ENCODE results near the gene KCNN1.
"Not testable (repeated sequence)": the region's sequence is repeated elsewhere in the genome, so short reads cannot be mapped to it uniquely, and the experiment has no call there.

Gene KCNN1

DNA sequence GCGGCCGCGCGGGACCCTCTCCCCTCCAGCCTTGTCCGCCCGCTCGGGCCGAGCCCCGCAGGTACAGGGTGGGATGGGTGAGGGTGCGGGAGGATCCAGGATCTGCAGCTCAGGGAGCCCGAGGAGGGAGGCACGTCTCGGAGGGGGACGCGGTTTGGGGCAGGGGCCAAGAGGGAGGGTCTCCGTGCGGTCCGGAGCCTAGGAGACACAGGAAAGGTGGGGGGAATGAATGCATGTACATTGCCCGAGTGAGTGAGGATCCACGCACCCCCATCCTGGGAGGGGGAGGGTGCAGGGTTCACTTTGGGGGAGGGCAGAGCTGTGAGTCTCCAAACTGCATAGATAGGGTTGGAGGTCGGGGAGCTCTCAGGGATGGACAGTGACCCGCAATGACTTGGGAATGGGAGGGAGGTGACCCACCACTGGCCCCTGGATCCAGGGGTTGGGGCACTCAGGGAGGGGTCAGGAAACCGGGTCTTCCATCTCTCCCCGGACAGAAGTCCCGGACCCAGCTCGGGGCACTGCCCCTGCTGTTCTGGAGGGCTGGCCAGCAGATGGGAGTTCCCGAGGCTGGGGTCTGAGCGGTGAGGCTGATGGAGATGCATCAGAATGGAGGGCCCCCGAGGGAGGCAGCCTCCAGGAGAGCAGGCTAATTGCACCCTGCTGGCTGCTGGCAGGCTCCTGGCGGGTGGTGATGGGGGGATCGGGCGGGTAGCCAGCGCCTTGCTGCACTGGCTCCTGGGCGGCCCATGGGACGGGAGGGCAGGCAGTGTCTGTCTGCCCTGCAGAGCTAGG lies 547 bp downstream of the KCNN1 start:
- Mint-ChIP-seq H3K9me3 (no peaks in the 10 kb centered on the region), H3K27ac (no peak overlapping the region), H3K36me3 (ENCODE audit: insufficient read depth) (no peaks in the 10 kb centered on the region), H3K27me3 (peaks cover 45 to 69% of the 10 kb centered on the region in 2 donors), H3K4me1 (ENCODE audit: low read depth in 2 of 2) (peaks cover 4 to 11% of the 10 kb centered on the region in 2 donors), H3K4me3 (peak overlapping the region; percentile 35 to 53)
- DNase-seq (no peak), ATAC-seq (replicated peaks) (no peak)

DNA sequence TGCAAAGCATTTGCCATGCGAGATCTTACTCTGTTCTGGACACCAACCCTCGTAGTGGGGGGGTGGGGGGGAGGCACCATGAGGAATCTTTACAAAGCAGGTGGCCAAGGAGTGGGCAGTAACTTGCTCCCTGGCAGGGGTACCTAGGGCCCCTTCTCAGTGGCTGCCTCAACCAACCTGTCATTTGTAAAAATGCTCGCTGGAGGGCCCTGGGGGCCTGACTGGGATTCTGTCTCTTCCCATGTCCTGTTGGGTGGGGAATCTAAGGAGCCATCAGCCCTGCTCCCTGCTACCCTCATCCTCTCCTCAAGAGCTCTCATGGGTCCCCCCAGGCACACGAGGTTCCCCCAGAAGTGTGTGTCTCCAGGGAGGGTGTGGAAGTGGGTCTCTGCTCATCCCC lies 1.5 kb downstream of the KCNN1 start:
- ATAC-seq (replicated peaks) (no peak), DNase-seq (no peak)
- no peak overlapping the region for H3K4me3 Mint-ChIP-seq
- H3K27me3 Mint-ChIP-seq, result peaks cover 44 to 64% of the 10 kb centered on the region in 2 donors
- H3K36me3 Mint-ChIP-seq (ENCODE audit: insufficient read depth), result no peaks in the 10 kb centered on the region
- no peak overlapping the region for H3K27ac Mint-ChIP-seq
- peaks cover 4 to 11% of the 10 kb centered on the region in 2 donors for H3K4me1 Mint-ChIP-seq (ENCODE audit: low read depth in 2 of 2)
- no peaks in the 10 kb centered on the region for H3K9me3 Mint-ChIP-seq

DNA sequence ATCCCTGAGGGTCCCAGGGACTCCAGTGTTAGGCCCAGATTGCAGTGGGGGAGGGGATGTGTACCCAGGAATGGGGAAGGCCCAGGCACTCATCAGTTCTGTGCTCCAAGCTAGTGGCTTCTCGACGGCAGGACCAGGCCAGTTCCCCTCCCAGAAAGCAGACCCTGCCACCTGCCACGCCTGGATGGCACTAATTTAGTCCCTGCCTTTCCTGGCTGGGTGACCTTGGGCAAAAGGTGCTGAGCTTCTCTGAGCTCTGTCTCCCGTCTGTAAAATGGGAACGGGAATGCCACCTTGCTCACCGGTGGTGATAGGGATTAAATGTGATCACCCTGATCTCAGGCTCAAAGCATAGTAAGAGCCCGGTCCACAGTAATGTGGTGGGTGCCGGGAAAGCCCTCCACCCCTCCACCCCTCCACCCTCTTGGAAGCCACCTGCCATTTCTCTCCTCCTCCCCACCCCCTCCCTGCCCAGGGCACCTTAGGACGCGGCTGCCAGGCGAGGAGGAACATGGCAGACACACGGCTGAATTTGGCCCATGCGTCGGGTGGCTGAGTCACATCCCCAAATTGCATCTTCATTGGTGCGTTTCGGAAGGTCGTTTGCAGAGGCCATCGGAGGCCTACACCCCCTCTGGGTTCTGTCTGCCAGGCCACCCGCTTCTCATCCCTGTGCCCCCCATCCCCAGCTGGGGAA lies 2.3 kb downstream of the KCNN1 start:
- H3K36me3 Mint-ChIP-seq (ENCODE audit: insufficient read depth), result no peaks in the 10 kb centered on the region
- peaks cover 4 to 11% of the 10 kb centered on the region in 2 donors for H3K4me1 Mint-ChIP-seq (ENCODE audit: low read depth in 2 of 2)
- ATAC-seq (replicated peaks) (no peak), DNase-seq (no peak)
- no peak overlapping the region for H3K4me3 Mint-ChIP-seq
- H3K27me3 Mint-ChIP-seq, result peaks cover 35 to 56% of the 10 kb centered on the region in 2 donors
- H3K27ac Mint-ChIP-seq, result no peak overlapping the region
- no peaks in the 10 kb centered on the region for H3K9me3 Mint-ChIP-seq

DNA sequence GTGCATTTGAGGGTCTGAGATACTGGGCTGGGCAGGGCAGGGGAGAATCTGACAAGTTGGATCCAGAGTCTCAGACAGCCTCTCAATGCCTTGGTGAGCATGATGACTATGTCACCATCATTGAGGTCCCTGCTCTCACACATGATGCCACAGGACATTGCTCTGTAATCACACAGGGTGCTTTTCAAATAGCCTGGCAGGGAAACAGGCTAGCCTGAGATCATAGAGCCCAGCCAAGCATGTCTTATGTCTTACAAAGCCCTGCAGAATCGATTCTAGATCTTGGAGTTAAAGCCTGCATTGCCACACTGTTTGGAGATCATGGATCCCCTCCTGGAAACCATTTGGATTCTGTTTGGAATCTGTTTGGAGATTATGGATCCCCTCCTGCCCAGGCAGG lies 5.3 kb downstream of the KCNN1 start:
- Mint-ChIP-seq H3K36me3 (ENCODE audit: insufficient read depth) (no peaks in the 10 kb centered on the region), H3K27ac (no peak overlapping the region), H3K9me3 (no peaks in the 10 kb centered on the region), H3K4me3 (no peak overlapping the region), H3K27me3 (peaks cover 7 to 38% of the 10 kb centered on the region in 2 donors), H3K4me1 (ENCODE audit: low read depth in 2 of 2) (peaks cover 3% of the 10 kb centered on the region in 2 donors)
- DNase-seq, result no peak
- ATAC-seq (replicated peaks), result no peak

DNA sequence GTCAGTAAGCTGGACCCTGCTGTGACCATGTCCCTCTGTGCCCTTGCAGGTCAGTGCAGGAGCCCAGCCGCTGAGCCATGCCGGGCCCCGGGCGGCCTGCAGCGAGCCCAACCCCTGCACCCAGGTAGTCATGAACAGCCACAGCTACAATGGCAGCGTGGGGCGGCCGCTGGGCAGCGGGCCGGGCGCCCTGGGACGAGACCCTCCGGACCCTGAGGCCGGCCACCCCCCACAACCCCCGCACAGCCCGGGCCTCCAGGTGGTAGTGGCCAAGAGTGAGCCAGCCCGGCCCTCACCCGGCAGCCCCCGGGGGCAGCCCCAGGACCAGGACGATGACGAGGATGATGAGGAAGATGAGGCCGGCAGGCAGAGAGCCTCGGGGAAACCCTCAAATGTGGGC lies 6.9 kb downstream of the KCNN1 start:
- H3K27ac Mint-ChIP-seq, result no peak overlapping the region
- no peaks in the 10 kb centered on the region for H3K9me3 Mint-ChIP-seq
- H3K36me3 Mint-ChIP-seq (ENCODE audit: insufficient read depth), result no peaks in the 10 kb centered on the region
- no peaks in the 10 kb centered on the region for H3K4me1 Mint-ChIP-seq (ENCODE audit: low read depth in 2 of 2)
- ATAC-seq (replicated peaks) (no peak), DNase-seq (no peak)
- no peak overlapping the region for H3K4me3 Mint-ChIP-seq
- H3K27me3 Mint-ChIP-seq, result peaks cover 0 to 30% of the 10 kb centered on the region in 2 donors

DNA sequence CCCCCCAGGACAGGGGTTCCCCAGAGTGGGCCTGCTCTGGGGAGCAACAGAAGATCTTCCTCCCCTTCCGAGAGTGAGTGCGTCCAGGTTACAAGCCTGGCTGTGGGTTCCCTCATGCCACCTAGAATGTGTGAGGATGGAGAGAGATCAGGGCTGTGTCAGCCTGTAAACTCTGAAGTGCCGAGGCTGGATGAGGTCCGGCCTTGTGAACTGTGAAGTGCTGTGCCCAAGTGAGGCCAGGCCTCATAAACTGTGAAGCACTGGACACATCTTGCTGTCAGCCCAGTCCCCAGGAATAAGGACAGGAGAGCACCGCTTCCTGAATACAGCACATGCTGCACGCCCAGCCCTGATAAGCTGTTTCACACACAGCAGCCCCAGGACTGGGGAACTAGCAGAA lies 7.6 kb downstream of the KCNN1 start:
- no peak overlapping the region for H3K27ac Mint-ChIP-seq
- H3K36me3 Mint-ChIP-seq (ENCODE audit: insufficient read depth), result no peaks in the 10 kb centered on the region
- no peaks in the 10 kb centered on the region for H3K9me3 Mint-ChIP-seq
- H3K4me1 Mint-ChIP-seq (ENCODE audit: low read depth in 2 of 2), result no peaks in the 10 kb centered on the region
- H3K27me3 Mint-ChIP-seq, result peaks cover 0 to 23% of the 10 kb centered on the region in 2 donors
- H3K4me3 Mint-ChIP-seq, result no peak overlapping the region
- DNase-seq (no peak), ATAC-seq (replicated peaks) (no peak)

DNA sequence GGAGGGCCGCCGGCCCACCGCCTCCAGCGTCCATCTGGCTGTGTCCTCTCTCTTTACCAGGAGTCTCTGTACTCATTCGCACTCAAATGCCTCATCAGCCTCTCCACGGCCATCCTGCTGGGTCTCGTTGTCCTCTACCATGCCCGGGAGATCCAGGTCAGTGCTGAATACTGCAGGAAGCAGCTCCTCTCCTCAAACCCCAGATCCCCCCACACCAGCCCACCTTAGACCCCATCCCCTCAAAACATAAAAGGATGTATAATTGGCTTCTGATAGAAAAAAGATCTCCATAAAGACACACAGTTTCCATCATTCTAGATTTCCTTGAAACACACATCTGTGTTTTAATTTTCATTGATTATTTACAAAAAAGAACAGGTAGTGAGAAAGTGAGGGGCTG lies 8.1 kb downstream of the KCNN1 start:
- ATAC-seq (replicated peaks) (no peak), DNase-seq (no peak)
- no peak overlapping the region for H3K27ac Mint-ChIP-seq
- no peaks in the 10 kb centered on the region for H3K9me3 Mint-ChIP-seq
- H3K36me3 Mint-ChIP-seq (ENCODE audit: insufficient read depth), result no peaks in the 10 kb centered on the region
- H3K4me1 Mint-ChIP-seq (ENCODE audit: low read depth in 2 of 2), result no peaks in the 10 kb centered on the region
- H3K27me3 Mint-ChIP-seq, result peaks cover 0 to 24% of the 10 kb centered on the region in 2 donors
- H3K4me3 Mint-ChIP-seq, result no peak overlapping the region

DNA sequence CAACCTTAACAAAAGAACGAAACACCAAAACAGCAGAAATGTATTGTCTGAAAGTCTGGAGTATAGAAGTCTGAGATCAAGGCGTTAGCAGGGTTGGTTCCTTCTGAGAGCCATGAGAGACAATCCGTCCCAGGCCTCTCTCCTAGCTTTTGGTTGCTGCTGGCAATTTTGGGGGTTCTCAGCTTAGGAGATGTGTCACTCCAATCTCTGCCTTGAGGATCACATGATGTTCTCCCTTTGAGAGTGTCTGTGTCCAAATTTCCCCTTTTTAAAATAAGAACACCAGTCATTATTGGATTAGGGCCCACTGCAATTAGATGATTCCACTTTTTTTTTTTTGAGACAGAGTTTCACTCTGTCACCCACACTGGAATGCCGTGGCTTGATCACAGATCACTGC lies 10.1 kb downstream of the KCNN1 start:
- no peak for DNase-seq
- no peak for ATAC-seq (replicated peaks)
- no peaks in the 10 kb centered on the region for H3K4me1 Mint-ChIP-seq (ENCODE audit: low read depth in 2 of 2)
- H3K36me3 Mint-ChIP-seq (ENCODE audit: insufficient read depth), result no peaks in the 10 kb centered on the region
- no peak overlapping the region for H3K4me3 Mint-ChIP-seq
- H3K9me3 Mint-ChIP-seq, result no peaks in the 10 kb centered on the region
- no peak overlapping the region for H3K27ac Mint-ChIP-seq
- peaks cover 12 to 42% of the 10 kb centered on the region in 2 donors for H3K27me3 Mint-ChIP-seq

DNA sequence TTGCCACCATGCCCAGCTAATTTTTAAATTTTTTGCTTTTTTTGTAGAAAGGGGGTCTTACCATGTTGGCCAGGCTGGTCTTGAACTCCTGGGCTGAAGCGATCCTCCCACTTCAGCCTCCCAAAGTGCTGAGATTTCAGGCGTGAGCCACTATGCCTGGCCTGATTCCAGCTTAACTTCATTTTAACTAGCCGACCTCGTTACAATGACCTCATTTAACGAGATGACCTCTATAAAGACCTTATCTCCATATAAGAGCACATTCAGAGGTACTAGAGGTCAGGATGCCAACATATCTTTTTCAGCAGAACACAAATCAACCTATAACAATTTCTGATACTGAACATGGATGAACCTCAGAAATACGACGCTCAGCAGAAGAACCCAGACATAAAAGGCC lies 10.6 kb downstream of the KCNN1 start:
- H3K9me3 Mint-ChIP-seq, result no peaks in the 10 kb centered on the region
- H3K27ac Mint-ChIP-seq, result no peak overlapping the region
- ATAC-seq (replicated peaks), result no peak
- no peaks in the 10 kb centered on the region for H3K36me3 Mint-ChIP-seq (ENCODE audit: insufficient read depth)
- peaks cover 15 to 47% of the 10 kb centered on the region in 2 donors for H3K27me3 Mint-ChIP-seq
- H3K4me3 Mint-ChIP-seq, result no peak overlapping the region
- H3K4me1 Mint-ChIP-seq (ENCODE audit: low read depth in 2 of 2), result no peaks in the 10 kb centered on the region
- DNase-seq, result no peak

DNA sequence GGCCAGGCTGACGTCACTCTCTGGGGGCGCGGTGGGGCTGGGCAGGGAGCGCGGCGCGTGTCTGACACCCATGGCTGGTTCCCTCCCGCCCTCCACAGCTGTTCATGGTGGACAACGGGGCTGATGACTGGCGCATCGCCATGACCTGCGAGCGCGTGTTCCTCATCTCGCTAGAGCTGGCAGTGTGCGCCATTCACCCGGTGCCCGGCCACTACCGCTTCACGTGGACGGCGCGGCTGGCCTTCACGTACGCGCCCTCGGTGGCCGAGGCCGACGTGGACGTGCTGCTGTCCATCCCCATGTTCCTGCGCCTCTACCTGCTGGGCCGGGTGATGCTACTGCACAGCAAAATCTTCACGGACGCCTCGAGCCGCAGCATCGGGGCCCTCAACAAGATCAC lies 14.7 kb downstream of the KCNN1 start:
- Mint-ChIP-seq H3K4me3 (no peak overlapping the region), H3K9me3 (no peaks in the 10 kb centered on the region), H3K36me3 (ENCODE audit: insufficient read depth) (peaks cover 4% of the 10 kb centered on the region), H3K27me3 (peaks cover 33 to 56% of the 10 kb centered on the region in 2 donors), H3K4me1 (ENCODE audit: low read depth in 2 of 2) (peaks cover 0 to 2% of the 10 kb centered on the region in 2 donors), H3K27ac (no peak overlapping the region)
- ATAC-seq (replicated peaks), result no peak
- DNase-seq, result no peak

DNA sequence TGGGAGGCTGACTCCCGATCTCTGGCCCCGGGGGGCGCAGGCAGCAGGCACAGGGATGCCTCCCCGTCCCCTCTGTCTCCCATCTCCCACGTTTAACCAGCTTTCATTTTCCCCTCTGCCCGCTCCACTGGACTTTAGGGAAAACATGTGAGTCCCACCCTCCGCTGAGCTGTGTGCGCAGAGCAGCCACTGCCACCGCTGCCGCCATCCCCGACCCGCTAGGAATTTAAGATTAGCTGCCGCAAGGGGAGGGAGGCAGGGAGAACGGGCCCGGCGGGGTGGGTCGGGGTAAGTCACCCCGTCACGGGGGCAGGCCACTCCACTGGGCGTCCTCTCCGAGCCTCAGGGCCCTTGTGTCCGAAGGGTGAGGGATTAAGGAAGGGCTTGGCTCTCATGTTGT lies 15.5 kb downstream of the KCNN1 start:
- Mint-ChIP-seq H3K4me1 (ENCODE audit: low read depth in 2 of 2) (peaks cover 0 to 2% of the 10 kb centered on the region in 2 donors), H3K4me3 (no peak overlapping the region), H3K36me3 (ENCODE audit: insufficient read depth) (peaks cover 5% of the 10 kb centered on the region), H3K9me3 (no peaks in the 10 kb centered on the region), H3K27ac (no peak overlapping the region), H3K27me3 (peaks cover 33 to 55% of the 10 kb centered on the region in 2 donors)
- no peak for DNase-seq
- no peak for ATAC-seq (replicated peaks)

DNA sequence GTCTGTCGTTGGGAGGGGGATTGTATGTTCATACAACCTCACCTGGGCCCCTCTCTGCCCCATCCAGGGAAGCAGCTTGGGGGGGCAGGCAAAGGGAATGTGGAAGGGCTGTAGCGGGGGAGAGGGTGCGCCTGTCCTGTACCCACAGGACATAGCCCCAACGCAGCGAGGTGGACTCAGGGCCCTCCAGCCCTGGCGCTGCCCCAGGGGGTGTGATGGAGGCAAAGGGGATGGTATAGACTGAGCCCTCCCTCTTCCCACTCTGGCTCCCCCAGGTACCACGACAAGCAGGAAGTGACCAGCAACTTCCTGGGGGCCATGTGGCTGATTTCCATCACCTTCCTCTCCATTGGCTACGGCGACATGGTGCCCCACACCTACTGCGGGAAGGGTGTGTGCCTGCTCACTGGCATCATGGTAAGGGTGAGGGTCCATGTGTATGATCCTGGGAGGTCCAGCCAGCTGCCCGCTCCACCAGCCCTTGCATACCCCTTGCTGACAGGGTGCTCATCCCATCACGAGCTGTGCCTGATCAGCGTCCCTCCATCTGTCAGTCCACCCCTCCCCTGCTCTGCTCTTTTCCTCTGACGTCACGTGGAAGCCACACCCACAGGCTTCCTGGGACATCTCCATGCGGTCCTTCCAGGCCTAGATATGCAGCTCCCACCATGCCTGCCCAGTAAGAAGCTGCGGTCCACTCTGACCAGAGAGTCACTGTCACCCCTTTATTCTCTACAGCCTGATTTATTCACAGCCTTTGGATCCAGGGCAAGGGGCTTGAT lies 18.3 kb downstream of the KCNN1 start:
- Mint-ChIP-seq H3K4me1 (ENCODE audit: low read depth in 2 of 2) (peaks cover 0 to 2% of the 10 kb centered on the region in 2 donors), H3K27me3 (peaks cover 32 to 43% of the 10 kb centered on the region in 2 donors), H3K9me3 (no peaks in the 10 kb centered on the region), H3K36me3 (ENCODE audit: insufficient read depth) (peaks cover 5% of the 10 kb centered on the region), H3K4me3 (no peak overlapping the region), H3K27ac (no peak overlapping the region)
- ATAC-seq (replicated peaks), result no peak
- no peak for DNase-seq

DNA sequence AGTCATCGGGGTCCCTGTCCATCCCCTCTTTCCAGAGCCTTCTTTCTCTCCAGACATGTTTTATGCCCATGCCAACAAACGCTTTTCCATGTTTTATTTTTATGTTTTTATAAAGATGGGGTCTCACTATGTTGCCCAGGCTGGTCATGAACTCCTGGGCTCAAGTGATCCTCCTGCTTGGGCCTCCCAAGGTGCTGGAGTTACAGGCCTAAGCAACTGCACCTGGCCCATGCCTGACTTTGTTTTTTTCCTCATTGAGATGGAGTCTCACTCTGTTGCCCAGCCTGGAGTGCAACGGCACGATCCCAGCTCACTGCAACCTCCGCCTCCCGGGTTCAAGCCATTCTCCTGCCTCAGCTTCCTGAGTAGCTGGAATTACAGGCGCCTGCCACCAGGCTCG lies 19.7 kb downstream of the KCNN1 start:
- H3K27ac Mint-ChIP-seq; DNase-seq; H3K4me1 Mint-ChIP-seq (ENCODE audit: low read depth in 2 of 2); H3K36me3 Mint-ChIP-seq (ENCODE audit: insufficient read depth); H3K9me3 Mint-ChIP-seq; H3K4me3 Mint-ChIP-seq; ATAC-seq (replicated peaks): not testable (repeated sequence)
- H3K27me3 Mint-ChIP-seq, result peaks cover 21 to 31% of the 10 kb centered on the region in 2 donors
